Measurements from ENCODE around the gene TMEM218.
"Not testable (repeated sequence)": the region's sequence is repeated elsewhere in the genome, so short reads cannot be mapped to it uniquely, and the experiment has no call there.

Gene TMEM218

GRCh38 chr11:125090816-125091215 is 20.6 kb downstream of the TMEM218 start:
- DNase-seq (ENCODE audit: low read depth in 4 of 4, low spot score in 1 of 4), result no peak

DNA sequence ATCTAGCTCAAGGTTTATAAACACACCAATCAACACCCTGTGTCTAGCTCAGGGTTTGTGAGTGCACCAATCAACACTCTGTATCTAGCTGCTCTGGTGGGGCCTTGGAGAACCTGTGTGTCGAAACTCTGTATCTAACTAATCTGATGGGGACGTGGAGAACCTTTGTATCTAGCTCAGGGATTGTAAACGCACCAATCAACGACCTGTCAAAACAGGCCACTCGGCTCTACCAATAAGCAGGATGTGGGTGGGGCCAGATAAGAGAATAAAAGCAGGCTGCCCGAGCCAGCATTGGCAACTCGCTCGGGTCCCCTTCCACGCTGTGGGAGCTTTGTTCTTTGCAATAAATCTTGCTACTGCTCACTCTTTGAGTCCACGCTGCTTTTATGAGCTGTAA is 21.3 kb downstream of the TMEM218 start:
- DNase-seq (ENCODE audit: low read depth in 4 of 4, low spot score in 1 of 4), result not testable (repeated sequence)

DNA sequence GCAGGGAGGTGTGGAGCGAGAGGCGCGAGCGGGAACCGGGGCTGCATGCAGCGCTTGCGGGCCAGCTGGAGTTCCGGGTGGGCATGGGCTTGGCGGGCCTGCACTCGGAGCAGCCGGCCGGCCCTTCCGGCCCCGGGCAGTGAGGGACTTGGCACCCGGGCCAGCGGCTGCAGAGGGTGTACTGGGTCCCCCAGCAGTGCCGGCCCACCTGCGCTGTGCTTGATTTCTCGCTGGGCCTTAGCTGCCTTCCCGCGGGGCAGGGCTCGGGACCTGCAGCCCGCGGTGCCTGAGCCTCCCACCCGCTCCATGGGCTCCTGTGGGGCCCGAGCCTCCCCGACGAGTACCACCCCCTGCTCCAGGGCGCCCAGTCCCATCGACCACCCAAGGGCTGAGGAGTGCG is 21.9 kb downstream of the TMEM218 start:
- DNase-seq (ENCODE audit: low read depth in 4 of 4, low spot score in 1 of 4), result not testable (repeated sequence)

- no peak for DNase-seq (ENCODE audit: low read depth in 4 of 4, low spot score in 1 of 4)
Measured at GRCh38 chr11:125088576-125089455, 22.6 kb downstream of the TMEM218 start.

GRCh38 chr11:125088123-125088522 is 23.3 kb downstream of the TMEM218 start:
- DNase-seq (ENCODE audit: low read depth in 4 of 4, low spot score in 1 of 4), result no peak

DNA sequence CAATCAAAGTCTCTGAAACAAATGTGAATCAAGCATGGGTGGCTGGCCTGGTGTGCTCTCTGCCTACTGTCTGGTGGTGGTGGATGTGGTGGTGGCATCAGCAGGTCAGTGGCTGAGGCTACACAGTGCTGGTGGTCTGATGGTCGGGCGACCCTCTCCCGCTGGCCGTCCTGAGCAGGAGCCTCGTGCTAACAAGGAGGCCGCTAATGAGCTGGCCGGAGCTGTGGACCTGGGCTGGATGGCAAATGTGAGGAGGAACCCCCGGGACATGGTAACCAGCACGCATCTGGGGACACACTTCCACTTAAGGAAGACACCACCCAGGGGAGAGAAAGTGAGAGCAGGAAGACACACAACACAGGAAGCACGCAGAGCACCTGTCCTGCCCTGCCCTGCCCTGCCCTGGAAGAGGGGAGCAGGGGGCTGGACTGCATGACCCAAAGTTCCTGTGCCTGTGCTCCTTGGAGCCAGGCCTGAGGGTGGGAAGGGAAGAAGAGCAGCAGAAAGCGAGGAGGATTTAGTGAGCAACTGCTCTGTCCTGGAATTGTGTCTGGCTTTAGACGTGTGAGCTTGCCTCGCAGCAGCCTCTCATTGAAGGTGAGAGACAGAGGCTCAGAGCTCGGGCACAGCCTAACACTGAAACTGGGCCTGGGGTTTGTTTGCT is 24.7 kb downstream of the TMEM218 start:
- no peak for DNase-seq (ENCODE audit: low read depth in 4 of 4, low spot score in 1 of 4)

- DNase-seq (ENCODE audit: low read depth in 4 of 4, low spot score in 1 of 4), result no peak
Measured at GRCh38 chr11:125085301-125086081, 25.9 kb downstream of the TMEM218 start.

DNA sequence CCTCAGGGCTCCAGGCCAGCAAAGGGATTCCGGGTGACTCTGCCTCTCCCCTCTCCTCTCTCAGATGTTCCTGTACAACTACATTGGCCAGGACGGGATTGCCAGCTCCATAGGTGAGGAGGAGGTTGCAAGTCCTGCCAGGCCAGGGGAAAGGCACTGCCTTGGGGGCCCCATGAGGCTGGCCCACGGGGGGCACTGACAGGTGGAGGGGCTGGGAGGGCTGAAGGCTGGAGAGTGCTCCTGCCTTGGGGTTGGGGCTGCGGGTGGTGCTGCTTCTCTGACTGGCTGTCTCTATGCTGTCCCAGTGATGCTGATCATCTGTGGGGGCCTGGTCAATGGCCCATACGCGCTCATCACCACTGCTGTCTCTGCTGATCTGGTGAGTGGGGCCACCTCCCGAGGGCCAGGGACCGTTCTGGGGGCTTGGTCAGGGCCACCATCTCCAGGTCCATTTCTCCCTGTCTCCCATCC is 26.6 kb downstream of the TMEM218 start:
- no peak for DNase-seq (ENCODE audit: low read depth in 4 of 4, low spot score in 1 of 4)

DNA sequence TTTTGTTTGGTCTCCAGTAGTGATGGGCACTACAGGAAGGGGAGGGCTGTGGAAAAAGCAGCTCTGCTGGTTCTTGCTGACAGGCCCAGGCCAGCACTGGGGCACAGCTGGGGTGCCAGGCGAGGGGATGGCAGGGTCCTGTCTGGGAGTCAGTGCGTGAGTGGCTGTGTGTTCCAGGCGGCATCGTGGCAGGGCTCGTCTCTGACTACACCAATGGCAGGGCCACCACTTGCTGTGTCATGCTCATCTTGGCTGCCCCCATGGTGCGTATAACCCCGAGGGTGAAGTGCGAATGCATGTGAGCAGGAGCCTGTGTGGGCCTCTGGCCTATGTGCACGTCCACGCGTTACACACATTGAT is 27.4 kb downstream of the TMEM218 start:
- no peak for DNase-seq (ENCODE audit: low read depth in 4 of 4, low spot score in 1 of 4)

GRCh38 chr11:125083312-125084056 is 27.9 kb downstream of the TMEM218 start:
- no peak for DNase-seq (ENCODE audit: low read depth in 4 of 4, low spot score in 1 of 4)

- no peak for DNase-seq (ENCODE audit: low read depth in 4 of 4, low spot score in 1 of 4)
Measured at GRCh38 chr11:125082611-125083311, 28.7 kb downstream of the TMEM218 start.

GRCh38 chr11:125082040-125082439 is 29.4 kb downstream of the TMEM218 start:
- DNase-seq (ENCODE audit: low read depth in 4 of 4, low spot score in 1 of 4), result no peak

DNA sequence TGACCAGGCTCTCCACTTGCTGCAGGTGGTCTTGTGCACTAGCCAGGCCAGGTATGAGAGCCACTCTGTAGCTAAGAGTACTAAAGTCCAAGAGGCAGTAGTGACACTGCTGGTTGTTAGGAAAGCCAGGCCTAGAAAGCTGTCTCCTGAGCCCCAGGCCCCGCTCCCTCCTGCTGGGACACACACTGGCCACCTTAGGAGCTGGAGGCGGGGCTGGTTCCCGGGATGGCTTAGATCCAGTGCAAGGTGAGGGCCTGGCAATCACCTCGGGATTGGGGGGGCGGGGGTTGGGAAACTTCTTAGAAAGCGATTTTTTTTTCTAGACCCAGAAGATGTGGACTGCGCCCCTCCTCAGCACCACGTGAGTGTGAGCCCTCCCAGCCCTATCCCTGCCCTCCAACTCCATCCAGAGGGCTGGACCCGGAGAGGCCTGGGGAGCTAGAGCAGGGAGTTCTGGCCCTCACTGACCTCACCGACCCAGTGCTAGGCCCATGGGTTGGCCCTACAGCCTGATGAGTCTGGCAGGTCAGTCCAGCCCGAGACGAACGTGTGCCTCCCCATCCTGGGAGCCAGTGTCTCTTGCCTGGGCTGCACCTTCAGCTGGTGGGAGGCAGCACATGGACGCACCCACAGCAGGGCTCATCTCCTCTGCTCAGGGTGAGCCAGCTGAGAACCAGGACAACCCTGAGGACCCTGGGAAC is 30.2 kb downstream of the TMEM218 start:
- no peak for DNase-seq (ENCODE audit: low read depth in 4 of 4, low spot score in 1 of 4)

DNA sequence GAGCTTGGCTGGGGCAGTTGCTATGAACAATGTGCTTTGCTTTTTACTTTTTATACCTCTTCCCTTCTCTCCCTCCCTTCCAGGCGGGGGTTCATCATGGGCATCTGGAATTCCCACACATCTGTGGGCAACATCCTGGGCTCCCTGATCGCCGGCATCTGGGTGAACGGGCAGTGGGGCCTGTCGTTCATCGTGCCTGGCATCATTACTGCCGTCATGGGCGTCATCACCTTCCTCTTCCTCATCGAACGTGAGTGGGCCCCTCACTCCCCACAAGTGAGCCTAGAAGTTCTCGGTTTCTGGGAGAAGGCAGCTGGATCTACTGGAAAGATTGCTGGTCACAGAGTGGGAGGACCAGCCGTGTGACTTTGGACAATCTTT is 30.9 kb downstream of the TMEM218 start:
- DNase-seq (ENCODE audit: low read depth in 4 of 4, low spot score in 1 of 4), result no peak

- no peak for DNase-seq (ENCODE audit: low read depth in 4 of 4, low spot score in 1 of 4)
Measured at GRCh38 chr11:125079878-125080530, 31.4 kb downstream of the TMEM218 start.

DNA sequence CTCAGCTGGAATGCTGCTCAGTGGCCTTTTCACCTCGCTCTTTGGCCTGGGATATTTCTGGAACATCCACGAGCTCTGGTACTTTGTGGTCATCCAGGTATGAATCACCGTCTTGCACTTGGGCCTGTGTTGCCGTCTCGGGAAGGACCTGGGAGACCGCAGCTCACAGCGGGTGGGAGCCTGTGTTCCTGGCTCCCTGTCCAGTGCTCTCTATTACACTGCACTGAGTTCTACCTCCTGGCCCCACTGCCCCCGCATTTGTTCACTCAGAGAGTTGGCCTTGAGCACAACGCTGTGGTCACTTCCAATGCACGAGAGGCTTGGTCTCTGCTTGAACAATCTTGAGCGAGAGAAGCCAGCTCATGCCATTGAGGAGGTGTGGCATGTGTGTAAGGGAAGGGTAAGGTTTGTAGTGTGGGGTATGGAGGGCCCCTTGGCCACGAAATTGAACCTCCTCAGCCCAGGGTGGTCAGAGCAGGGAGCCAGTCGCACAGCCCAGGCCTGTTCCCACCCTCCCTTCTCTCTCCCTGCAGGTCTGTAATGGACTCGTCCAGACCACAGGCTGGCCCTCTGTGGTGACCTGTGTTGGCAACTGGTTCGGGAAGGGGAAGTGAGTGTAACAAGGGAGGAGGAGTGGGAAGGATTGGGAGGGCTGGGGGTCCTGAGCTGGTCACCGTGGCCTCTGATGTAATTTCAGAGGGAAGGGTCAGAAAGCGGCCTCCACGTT is 32.1 kb downstream of the TMEM218 start:
- DNase-seq (ENCODE audit: low read depth in 4 of 4, low spot score in 1 of 4), result no peak

GRCh38 chr11:125078516-125079140 is 32.8 kb downstream of the TMEM218 start:
- DNase-seq (ENCODE audit: low read depth in 4 of 4, low spot score in 1 of 4), result no peak

- no peak for DNase-seq (ENCODE audit: low read depth in 4 of 4, low spot score in 1 of 4)
Measured at GRCh38 chr11:125078016-125078415, 33.4 kb downstream of the TMEM218 start.

Measured in stimulated activated CD4-positive, alpha-beta T cell treated with anti-CD3 and anti-CD28 coated beads, Interleukin-1b, Interleukin-23, amount 100 ng/mL, for 24 hours (primary cell).